ENCODE measurements around the gene NTHL1. TPM values are rescaled to one million over a fixed set of nuclear protein-coding genes. Genes with fewer than 3 reads are reported as not detected.

The NTHL1 gene
- total and polyA plus RNA-seq, 9 donors, result 11.5 to 20.2 (median 14.5) TPM

GRCh38 chr16:2009164-2009711 lies 38.4 kb downstream of the NTHL1 start:
- Histone ChIP-seq H3K9me3 (replicated peaks; ENCODE audit: control insufficient read depth, low read depth, low read length) (no peaks in the 10 kb centered on the region), H3K4me3 (ENCODE audit: low read length) (peak overlapping the region; percentile 65), H3K4me1 (ENCODE audit: control insufficient read depth, insufficient read depth, low read length) (peaks cover 55% of the 10 kb centered on the region), H3K27ac (ENCODE audit: low read length) (peak overlapping the region; percentile 77), H3K27me3 (ENCODE audit: control insufficient read depth, insufficient read depth, low read length) (no peaks in the 10 kb centered on the region), H3K36me3 (ENCODE audit: control insufficient read depth, insufficient read depth, low read length) (peaks cover 13% of the 10 kb centered on the region)
- under 1% methylated on average over 55 of the region's 55 CpGs for WGBS (ENCODE audit: insufficient coverage)
- DNase-seq, result no peak

- peak overlapping the region; percentile 77 for H3K27ac ChIP-seq (ENCODE audit: low read length)
- H3K36me3 ChIP-seq (ENCODE audit: control insufficient read depth, insufficient read depth, low read length), result peaks cover 13% of the 10 kb centered on the region
- DNase-seq, result no peak
- no peaks in the 10 kb centered on the region for H3K27me3 ChIP-seq (ENCODE audit: control insufficient read depth, insufficient read depth, low read length)
- peaks cover 60% of the 10 kb centered on the region for H3K4me1 ChIP-seq (ENCODE audit: control insufficient read depth, insufficient read depth, low read length)
- whole genome bisulfite sequencing (ENCODE audit: insufficient coverage), result 3% methylated on average over 14 of the region's 23 CpGs
- H3K4me3 ChIP-seq (ENCODE audit: low read length), result peak overlapping the region; percentile 65
- H3K9me3 ChIP-seq (replicated peaks; ENCODE audit: control insufficient read depth, low read depth, low read length), result no peaks in the 10 kb centered on the region
Measured at GRCh38 chr16:2008631-2009163, 38.9 kb downstream of the NTHL1 start.

GRCh38 chr16:2008009-2008526 lies 39.6 kb downstream of the NTHL1 start:
- WGBS (ENCODE audit: insufficient coverage), result 52% methylated on average over 10 of the region's 15 CpGs
- Histone ChIP-seq H3K9me3 (replicated peaks; ENCODE audit: control insufficient read depth, low read depth, low read length) (no peaks in the 10 kb centered on the region), H3K4me3 (ENCODE audit: low read length) (no peak overlapping the region), H3K4me1 (ENCODE audit: control insufficient read depth, insufficient read depth, low read length) (peaks cover 67% of the 10 kb centered on the region), H3K27me3 (ENCODE audit: control insufficient read depth, insufficient read depth, low read length) (no peaks in the 10 kb centered on the region), H3K27ac (ENCODE audit: low read length) (peak overlapping the region; percentile 77), H3K36me3 (ENCODE audit: control insufficient read depth, insufficient read depth, low read length) (peaks cover 19% of the 10 kb centered on the region)
- no peak for DNase-seq

- peaks cover 75% of the 10 kb centered on the region for H3K4me1 ChIP-seq (ENCODE audit: control insufficient read depth, insufficient read depth, low read length)
- 53% methylated on average over 13 of the region's 16 CpGs for WGBS (ENCODE audit: insufficient coverage)
- DNase-seq, result no peak
Measured at GRCh38 chr16:2007081-2007836, 40.4 kb downstream of the NTHL1 start.

GRCh38 chr16:2006317-2006716 lies 41.3 kb downstream of the NTHL1 start:
- H3K27ac ChIP-seq (ENCODE audit: low read length), result peak overlapping the region; percentile 3
- no peak for DNase-seq
- H3K9me3 ChIP-seq (replicated peaks; ENCODE audit: control insufficient read depth, low read depth, low read length), result no peaks in the 10 kb centered on the region
- H3K36me3 ChIP-seq (ENCODE audit: control insufficient read depth, insufficient read depth, low read length), result peaks cover 36% of the 10 kb centered on the region
- peaks cover 77% of the 10 kb centered on the region for H3K4me1 ChIP-seq (ENCODE audit: control insufficient read depth, insufficient read depth, low read length)
- 90% methylated on average over 8 of the region's 8 CpGs for WGBS (ENCODE audit: insufficient coverage)
- H3K27me3 ChIP-seq (ENCODE audit: control insufficient read depth, insufficient read depth, low read length), result no peaks in the 10 kb centered on the region
- no peak overlapping the region for H3K4me3 ChIP-seq (ENCODE audit: low read length)

More at GRCh38 chr16:2007081-2007836, 40.4 kb downstream of the NTHL1 start:
- Histone ChIP-seq H3K9me3 (replicated peaks; ENCODE audit: control insufficient read depth, low read depth, low read length) (no peaks in the 10 kb centered on the region), H3K36me3 (ENCODE audit: control insufficient read depth, insufficient read depth, low read length) (peaks cover 27% of the 10 kb centered on the region), H3K4me3 (ENCODE audit: low read length) (no peak overlapping the region), H3K27ac (ENCODE audit: low read length) (no peak overlapping the region), H3K27me3 (ENCODE audit: control insufficient read depth, insufficient read depth, low read length) (no peaks in the 10 kb centered on the region)

- 86% methylated on average over 21 of the region's 21 CpGs for WGBS (ENCODE audit: insufficient coverage)
- Histone ChIP-seq H3K27me3 (ENCODE audit: control insufficient read depth, insufficient read depth, low read length) (no peaks in the 10 kb centered on the region), H3K9me3 (replicated peaks; ENCODE audit: control insufficient read depth, low read depth, low read length) (no peaks in the 10 kb centered on the region), H3K4me1 (ENCODE audit: control insufficient read depth, insufficient read depth, low read length) (peaks cover 76% of the 10 kb centered on the region), H3K4me3 (ENCODE audit: low read length) (no peak overlapping the region), H3K36me3 (ENCODE audit: control insufficient read depth, insufficient read depth, low read length) (peaks cover 43% of the 10 kb centered on the region), H3K27ac (ENCODE audit: low read length) (peak overlapping the region; percentile 3)
- no peak for DNase-seq
Measured at GRCh38 chr16:2005646-2006045, 42.0 kb downstream of the NTHL1 start.

- Histone ChIP-seq H3K9me3 (replicated peaks; ENCODE audit: control insufficient read depth, low read depth, low read length) (no peaks in the 10 kb centered on the region), H3K36me3 (ENCODE audit: control insufficient read depth, insufficient read depth, low read length) (peaks cover 49% of the 10 kb centered on the region), H3K4me3 (ENCODE audit: low read length) (no peak overlapping the region), H3K27ac (ENCODE audit: low read length) (peak overlapping the region; percentile 78), H3K4me1 (ENCODE audit: control insufficient read depth, insufficient read depth, low read length) (peaks cover 69% of the 10 kb centered on the region), H3K27me3 (ENCODE audit: control insufficient read depth, insufficient read depth, low read length) (no peaks in the 10 kb centered on the region)
- 61% methylated on average over 25 of the region's 34 CpGs for WGBS (ENCODE audit: insufficient coverage)
- no peak for DNase-seq
Measured at GRCh38 chr16:2004795-2005517, 42.7 kb downstream of the NTHL1 start.

GRCh38 chr16:2003827-2004641 lies 43.6 kb downstream of the NTHL1 start:
- Histone ChIP-seq H3K4me1 (ENCODE audit: control insufficient read depth, insufficient read depth, low read length) (peaks cover 68% of the 10 kb centered on the region), H3K27me3 (ENCODE audit: control insufficient read depth, insufficient read depth, low read length) (no peaks in the 10 kb centered on the region), H3K4me3 (ENCODE audit: low read length) (no peak overlapping the region), H3K9me3 (replicated peaks; ENCODE audit: control insufficient read depth, low read depth, low read length) (no peaks in the 10 kb centered on the region), H3K27ac (ENCODE audit: low read length) (peak overlapping the region; percentile 78), H3K36me3 (ENCODE audit: control insufficient read depth, insufficient read depth, low read length) (peaks cover 58% of the 10 kb centered on the region)
- DNase-seq, result peak; percentile 95
- WGBS (ENCODE audit: insufficient coverage), result 19% methylated on average over 36 of the region's 36 CpGs

- 82% methylated on average over 6 of the region's 8 CpGs for WGBS (ENCODE audit: insufficient coverage)
- peaks cover 61% of the 10 kb centered on the region for H3K4me1 ChIP-seq (ENCODE audit: control insufficient read depth, insufficient read depth, low read length)
- no peak for DNase-seq
Measured at GRCh38 chr16:2003231-2003826, 44.3 kb downstream of the NTHL1 start.

More at GRCh38 chr16:2003231-2003826, 44.3 kb downstream of the NTHL1 start:
- Histone ChIP-seq H3K4me3 (ENCODE audit: low read length) (no peak overlapping the region), H3K9me3 (replicated peaks; ENCODE audit: control insufficient read depth, low read depth, low read length) (no peaks in the 10 kb centered on the region), H3K27ac (ENCODE audit: low read length) (peak overlapping the region; percentile 67), H3K36me3 (ENCODE audit: control insufficient read depth, insufficient read depth, low read length) (peaks cover 65% of the 10 kb centered on the region), H3K27me3 (ENCODE audit: control insufficient read depth, insufficient read depth, low read length) (no peaks in the 10 kb centered on the region)
